Activated naive CD4-positive, alpha-beta T cell treated with anti-CD3 and anti-CD28 coated beads, Interleukin-2, amount 10 ng/mL, durations not matched to agents 7 days and 5 days (primary cell): ENCODE measurements around the gene PRDM15.

ENCODE experiments used
- CTCF ChIA-PET: fragments of 350-600 bp; sonication (Branson Sonifier 250); formaldehyde crosslinking; loops from one replicate; lab custom pipeline; 2021; ENCODE audit warnings: antibody characterized with exemption; lab: Charles Lee
- DNase-seq: peaks from one replicate; pipeline ENCODE4 v3.0.0-alpha.2; 2020
- H3K27ac Mint-ChIP-seq: one replicate; pipeline ENCODE4 v1.8.0; 2021; ENCODE audit warnings: mild to moderate bottlenecking, moderate library complexity, mixed read lengths
- H3K27me3 Mint-ChIP-seq: one replicate; pipeline ENCODE4 v1.8.0; 2021; ENCODE audit warnings: mild to moderate bottlenecking, mixed read lengths
- H3K36me3 Mint-ChIP-seq: one replicate; pipeline ENCODE4 v1.8.0; 2021; ENCODE audit warnings: mixed read lengths
- H3K4me1 Mint-ChIP-seq: one replicate; pipeline ENCODE4 v1.8.0; 2021; ENCODE audit warnings: mixed read lengths
- H3K4me3 Mint-ChIP-seq: one replicate; pipeline ENCODE4 v1.8.0; 2021; ENCODE audit warnings: mild to moderate bottlenecking, moderate library complexity, mixed read lengths
- H3K9me3 Mint-ChIP-seq: one replicate; pipeline ENCODE4 v1.8.0; 2021; ENCODE audit warnings: mixed read lengths

The PRDM15 gene

GRCh38 chr21:41830764-41831452 lies 48.2 kb downstream of the PRDM15 start:
- Mint-ChIP-seq H3K4me1 (peaks cover 2% of the 10 kb centered on the region), H3K27me3 (no peaks in the 10 kb centered on the region), H3K27ac (no peak overlapping the region), H3K36me3 (peaks cover under 1% of the 10 kb centered on the region), H3K9me3 (no peaks in the 10 kb centered on the region), H3K4me3 (no peak overlapping the region)
- DNase-seq, result peak; percentile 16
- CTCF ChIA-PET, result no interaction called here

GRCh38 chr21:41830145-41830707 lies 48.9 kb downstream of the PRDM15 start:
- peaks cover 2% of the 10 kb centered on the region for H3K4me1 Mint-ChIP-seq
- H3K9me3 Mint-ChIP-seq, result no peaks in the 10 kb centered on the region
- H3K27ac Mint-ChIP-seq, result no peak overlapping the region
- CTCF ChIA-PET, result no interaction called here
- no peaks in the 10 kb centered on the region for H3K36me3 Mint-ChIP-seq
- H3K27me3 Mint-ChIP-seq, result no peaks in the 10 kb centered on the region
- H3K4me3 Mint-ChIP-seq, result no peak overlapping the region
- no peak for DNase-seq

GRCh38 chr21:41828884-41829360 lies 50.2 kb downstream of the PRDM15 start:
- no peaks in the 10 kb centered on the region for H3K9me3 Mint-ChIP-seq
- no peak for DNase-seq
- H3K36me3 Mint-ChIP-seq, result no peaks in the 10 kb centered on the region
- H3K27me3 Mint-ChIP-seq, result no peaks in the 10 kb centered on the region
- CTCF ChIA-PET, result no interaction called here
- H3K4me1 Mint-ChIP-seq, result peaks cover 5% of the 10 kb centered on the region
- H3K4me3 Mint-ChIP-seq, result no peak overlapping the region
- no peak overlapping the region for H3K27ac Mint-ChIP-seq

- DNase-seq, result peak; percentile 19
- no peaks in the 10 kb centered on the region for H3K9me3 Mint-ChIP-seq
- H3K27ac Mint-ChIP-seq, result no peak overlapping the region
- H3K27me3 Mint-ChIP-seq, result no peaks in the 10 kb centered on the region
- no peak overlapping the region for H3K4me3 Mint-ChIP-seq
- H3K36me3 Mint-ChIP-seq, result no peaks in the 10 kb centered on the region
- H3K4me1 Mint-ChIP-seq, result peaks cover 12% of the 10 kb centered on the region
- CTCF ChIA-PET, result no interaction called here
These were observed 50.9 kb downstream of the PRDM15 start for GRCh38 chr21:41827951-41828883.

GRCh38 chr21:41825881-41826280 lies 53.3 kb downstream of the PRDM15 start:
- no peak overlapping the region for H3K4me3 Mint-ChIP-seq
- H3K9me3 Mint-ChIP-seq, result no peaks in the 10 kb centered on the region
- H3K36me3 Mint-ChIP-seq, result peaks cover 6% of the 10 kb centered on the region
- DNase-seq, result peak; percentile 11
- no peaks in the 10 kb centered on the region for H3K27me3 Mint-ChIP-seq
- H3K27ac Mint-ChIP-seq, result no peak overlapping the region
- CTCF ChIA-PET, result interaction anchor here (3.1 kb wide), 1 partner anchor 9 kb away, joined by 12 read pairs; no protein-coding TSS in a partner anchor
- H3K4me1 Mint-ChIP-seq, result peaks cover 15% of the 10 kb centered on the region

GRCh38 chr21:41825216-41825615 lies 53.9 kb downstream of the PRDM15 start:
- CTCF ChIA-PET, result interaction anchor here (3.1 kb wide), 1 partner anchor 9 kb away, joined by 12 read pairs; no protein-coding TSS in a partner anchor
- Mint-ChIP-seq H3K4me1 (peaks cover 15% of the 10 kb centered on the region), H3K36me3 (peaks cover 6% of the 10 kb centered on the region), H3K27ac (no peak overlapping the region), H3K9me3 (no peaks in the 10 kb centered on the region), H3K27me3 (no peaks in the 10 kb centered on the region), H3K4me3 (no peak overlapping the region)
- peak; percentile 16 for DNase-seq

- Mint-ChIP-seq H3K27ac (no peak overlapping the region), H3K9me3 (no peaks in the 10 kb centered on the region), H3K4me3 (no peak overlapping the region), H3K4me1 (peaks cover 15% of the 10 kb centered on the region), H3K36me3 (peaks cover 6% of the 10 kb centered on the region), H3K27me3 (no peaks in the 10 kb centered on the region)
- no peak for DNase-seq
- CTCF ChIA-PET, result interaction anchor here (3.1 kb wide), 1 partner anchor 8 kb away, joined by 12 read pairs; no protein-coding TSS in a partner anchor
These were observed 54.5 kb downstream of the PRDM15 start for GRCh38 chr21:41824466-41825207.

GRCh38 chr21:41823906-41824305 lies 55.2 kb downstream of the PRDM15 start:
- Mint-ChIP-seq H3K4me1 (peaks cover 15% of the 10 kb centered on the region), H3K36me3 (peaks cover 6% of the 10 kb centered on the region), H3K9me3 (no peaks in the 10 kb centered on the region), H3K27me3 (no peaks in the 10 kb centered on the region), H3K4me3 (no peak overlapping the region), H3K27ac (no peak overlapping the region)
- DNase-seq, result no peak
- CTCF ChIA-PET, result interaction anchor here (0.7 kb wide), 1 partner anchor 713 kb away, joined by 3 read pairs; no protein-coding TSS in a partner anchor

- H3K4me3 Mint-ChIP-seq, result no peak overlapping the region
- H3K27ac Mint-ChIP-seq, result peak overlapping the region; percentile 24
- H3K9me3 Mint-ChIP-seq, result no peaks in the 10 kb centered on the region
- CTCF ChIA-PET, result interaction anchor here (0.5 to 0.7 kb wide), 2 partner anchors 47 to 712 kb away, joined by 3 read pairs; no protein-coding TSS in a partner anchor
- peak; percentile 42 for DNase-seq
- peaks cover 6% of the 10 kb centered on the region for H3K36me3 Mint-ChIP-seq
- H3K4me1 Mint-ChIP-seq, result peaks cover 15% of the 10 kb centered on the region
- no peaks in the 10 kb centered on the region for H3K27me3 Mint-ChIP-seq
These were observed 56.0 kb downstream of the PRDM15 start for GRCh38 chr21:41823166-41823565.

- DNase-seq, result peak; percentile 14
- CTCF ChIA-PET, result no interaction called here
- H3K4me1 Mint-ChIP-seq, result peaks cover 18% of the 10 kb centered on the region
- H3K9me3 Mint-ChIP-seq, result no peaks in the 10 kb centered on the region
- H3K4me3 Mint-ChIP-seq, result no peak overlapping the region
- no peak overlapping the region for H3K27ac Mint-ChIP-seq
- peaks cover 8% of the 10 kb centered on the region for H3K36me3 Mint-ChIP-seq
- no peaks in the 10 kb centered on the region for H3K27me3 Mint-ChIP-seq
These were observed 57.2 kb downstream of the PRDM15 start for GRCh38 chr21:41821756-41822431.

GRCh38 chr21:41821081-41821755 lies 57.9 kb downstream of the PRDM15 start:
- CTCF ChIA-PET, result interaction anchor here (1.9 kb wide), 1 partner anchor 287 kb away, joined by 4 read pairs; no protein-coding TSS in a partner anchor
- H3K36me3 Mint-ChIP-seq, result peaks cover 8% of the 10 kb centered on the region
- no peak overlapping the region for H3K4me3 Mint-ChIP-seq
- no peak for DNase-seq
- no peaks in the 10 kb centered on the region for H3K9me3 Mint-ChIP-seq
- H3K27me3 Mint-ChIP-seq, result no peaks in the 10 kb centered on the region
- no peak overlapping the region for H3K27ac Mint-ChIP-seq
- peaks cover 18% of the 10 kb centered on the region for H3K4me1 Mint-ChIP-seq

GRCh38 chr21:41820384-41821080 lies 58.6 kb downstream of the PRDM15 start:
- DNase-seq, result peak; percentile 14
- H3K36me3 Mint-ChIP-seq, result peaks cover 8% of the 10 kb centered on the region
- CTCF ChIA-PET, result interaction anchor here (1.9 kb wide), 1 partner anchor 287 kb away, joined by 4 read pairs; no protein-coding TSS in a partner anchor
- H3K27me3 Mint-ChIP-seq, result no peaks in the 10 kb centered on the region
- H3K9me3 Mint-ChIP-seq, result no peaks in the 10 kb centered on the region
- peaks cover 18% of the 10 kb centered on the region for H3K4me1 Mint-ChIP-seq
- no peak overlapping the region for H3K27ac Mint-ChIP-seq
- H3K4me3 Mint-ChIP-seq, result no peak overlapping the region
